ENCODE measurements around the gene C1QA. TPM values are rescaled to one million over a fixed set of nuclear protein-coding genes. Genes with fewer than 3 reads are reported as not detected.

The C1QA gene
- total RNA-seq, 2 donors from 2014 or later: 37.9 to 107 TPM

GRCh38 chr1:22612671-22613571 lies 23.5 kb upstream of the C1QA start:
- TF ChIP-seq, protein P1, sequence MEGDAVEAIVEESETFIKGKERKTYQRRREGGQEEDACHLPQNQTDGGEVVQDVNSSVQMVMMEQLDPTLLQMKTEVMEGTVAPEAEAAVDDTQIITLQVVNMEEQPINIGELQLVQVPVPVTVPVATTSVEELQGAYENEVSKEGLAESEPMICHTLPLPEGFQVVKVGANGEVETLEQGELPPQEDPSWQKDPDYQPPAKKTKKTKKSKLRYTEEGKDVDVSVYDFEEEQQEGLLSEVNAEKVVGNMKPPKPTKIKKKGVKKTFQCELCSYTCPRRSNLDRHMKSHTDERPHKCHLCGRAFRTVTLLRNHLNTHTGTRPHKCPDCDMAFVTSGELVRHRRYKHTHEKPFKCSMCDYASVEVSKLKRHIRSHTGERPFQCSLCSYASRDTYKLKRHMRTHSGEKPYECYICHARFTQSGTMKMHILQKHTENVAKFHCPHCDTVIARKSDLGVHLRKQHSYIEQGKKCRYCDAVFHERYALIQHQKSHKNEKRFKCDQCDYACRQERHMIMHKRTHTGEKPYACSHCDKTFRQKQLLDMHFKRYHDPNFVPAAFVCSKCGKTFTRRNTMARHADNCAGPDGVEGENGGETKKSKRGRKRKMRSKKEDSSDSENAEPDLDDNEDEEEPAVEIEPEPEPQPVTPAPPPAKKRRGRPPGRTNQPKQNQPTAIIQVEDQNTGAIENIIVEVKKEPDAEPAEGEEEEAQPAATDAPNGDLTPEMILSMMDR (IDR thresholded peaks at IDR 0.05): no peak
- no peaks in the 10 kb centered on the region for H3K9me3 ChIP-seq
- no peak for DNase-seq (ENCODE audit: low spot score)
- no peak overlapping the region for H3K27ac ChIP-seq
- no peak overlapping the region for H3K4me3 ChIP-seq
- no peaks in the 10 kb centered on the region for H3K27me3 ChIP-seq
- H3K36me3 ChIP-seq: no peaks in the 10 kb centered on the region
- no peaks in the 10 kb centered on the region for H3K4me1 ChIP-seq

- Histone ChIP-seq H3K36me3 (no peaks in the 10 kb centered on the region), H3K9me3 (no peaks in the 10 kb centered on the region), H3K4me1 (no peaks in the 10 kb centered on the region), H3K27ac (no peak overlapping the region), H3K27me3 (no peaks in the 10 kb centered on the region), H3K4me3 (no peak overlapping the region)
- no peak for DNase-seq (ENCODE audit: low spot score)
- TF ChIP-seq, protein P1 (IDR thresholded peaks at IDR 0.05): no peak
These were observed 22.9 kb upstream of the C1QA start for GRCh38 chr1:22613572-22613918.

DNA sequence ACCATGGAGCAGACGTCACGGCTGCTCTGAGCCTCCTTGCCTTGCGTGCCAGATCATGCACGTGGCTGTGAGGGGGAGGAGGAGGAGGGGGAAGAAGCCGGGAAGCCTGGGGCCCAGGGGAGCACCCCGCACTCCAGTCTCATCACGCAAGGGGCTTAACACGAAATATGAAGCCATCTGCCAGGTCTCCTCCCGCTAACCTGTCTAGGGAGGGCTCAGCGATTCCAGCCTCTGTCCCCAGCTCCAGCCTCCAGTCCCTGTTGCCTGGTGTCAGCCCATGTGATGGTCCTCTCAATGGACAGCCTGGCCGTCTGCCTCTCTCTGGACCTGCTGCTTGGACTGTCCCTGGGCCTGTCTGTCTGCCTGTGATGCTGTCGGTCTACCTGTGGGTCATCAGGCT lies 22.5 kb upstream of the C1QA start:
- TF ChIP-seq, protein P1 (IDR thresholded peaks at IDR 0.05): no peak
- DNase-seq (ENCODE audit: low spot score): no peak
- Histone ChIP-seq H3K4me1 (no peaks in the 10 kb centered on the region), H3K4me3 (no peak overlapping the region), H3K9me3 (no peaks in the 10 kb centered on the region), H3K27me3 (no peaks in the 10 kb centered on the region), H3K36me3 (no peaks in the 10 kb centered on the region), H3K27ac (no peak overlapping the region)

- Histone ChIP-seq H3K9me3 (no peaks in the 10 kb centered on the region), H3K27me3 (peaks cover 0 to 7% of the 10 kb centered on the region in 2 donors), H3K4me3 (no peak overlapping the region), H3K36me3 (no peaks in the 10 kb centered on the region), H3K4me1 (no peaks in the 10 kb centered on the region), H3K27ac (no peak overlapping the region)
- TF ChIP-seq, protein P1 (IDR thresholded peaks at IDR 0.05): no peak
- no peak for DNase-seq (ENCODE audit: low spot score)
These were observed 20.5 kb upstream of the C1QA start for GRCh38 chr1:22615886-22616285.

DNA sequence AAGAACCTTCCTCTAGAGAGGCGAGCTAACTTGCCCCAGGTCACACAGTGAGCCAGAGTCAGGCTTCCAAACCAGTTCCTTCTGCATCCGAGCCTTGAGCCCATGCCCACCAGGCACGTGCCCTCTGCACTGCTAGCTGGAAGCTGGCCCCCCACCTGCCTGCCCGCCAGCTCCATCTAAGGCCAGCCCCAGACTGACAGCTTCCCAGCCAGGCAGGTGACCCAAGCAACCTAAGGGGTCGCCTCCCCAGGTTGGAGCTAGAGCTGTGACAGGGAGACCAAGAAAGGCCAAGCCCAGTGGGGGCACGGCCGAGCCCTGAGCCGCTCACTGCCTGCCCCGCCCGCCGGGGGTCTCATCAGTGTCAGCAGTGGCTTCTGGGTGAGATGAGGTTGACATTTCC lies 19.9 kb upstream of the C1QA start:
- Histone ChIP-seq H3K36me3 (no peaks in the 10 kb centered on the region), H3K27me3 (peaks cover 0 to 7% of the 10 kb centered on the region in 2 donors), H3K4me3 (no peak overlapping the region), H3K4me1 (no peaks in the 10 kb centered on the region), H3K9me3 (no peaks in the 10 kb centered on the region), H3K27ac (no peak overlapping the region)
- TF ChIP-seq, protein P1 (IDR thresholded peaks at IDR 0.05): no peak
- no peak for DNase-seq (ENCODE audit: low spot score)

Measured in right atrium auricular region (tissue), 2 donors.